ENCODE results near the gene S100Z.

DNA sequence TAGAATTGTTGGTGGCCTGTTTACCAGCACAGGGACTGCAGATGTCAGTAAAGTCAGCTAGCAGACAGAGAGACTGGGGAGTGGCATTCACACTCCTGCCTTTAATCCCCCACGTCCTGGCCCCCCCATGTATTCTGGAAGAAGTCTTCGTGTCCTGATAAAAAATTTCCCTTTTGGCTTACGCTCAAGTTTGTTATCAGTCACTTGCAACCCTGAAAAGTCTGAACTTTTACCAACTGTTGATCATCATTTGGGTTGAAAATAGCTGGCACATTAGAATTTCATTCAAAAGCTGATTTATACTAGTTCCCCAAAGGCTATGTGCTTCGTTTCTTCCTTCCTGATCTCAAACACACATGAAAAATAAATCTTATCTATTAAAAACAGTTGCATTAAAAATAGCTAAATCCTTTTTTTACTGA is 97.3 kb downstream of the S100Z start:
- TF ChIP-seq, protein P1, sequence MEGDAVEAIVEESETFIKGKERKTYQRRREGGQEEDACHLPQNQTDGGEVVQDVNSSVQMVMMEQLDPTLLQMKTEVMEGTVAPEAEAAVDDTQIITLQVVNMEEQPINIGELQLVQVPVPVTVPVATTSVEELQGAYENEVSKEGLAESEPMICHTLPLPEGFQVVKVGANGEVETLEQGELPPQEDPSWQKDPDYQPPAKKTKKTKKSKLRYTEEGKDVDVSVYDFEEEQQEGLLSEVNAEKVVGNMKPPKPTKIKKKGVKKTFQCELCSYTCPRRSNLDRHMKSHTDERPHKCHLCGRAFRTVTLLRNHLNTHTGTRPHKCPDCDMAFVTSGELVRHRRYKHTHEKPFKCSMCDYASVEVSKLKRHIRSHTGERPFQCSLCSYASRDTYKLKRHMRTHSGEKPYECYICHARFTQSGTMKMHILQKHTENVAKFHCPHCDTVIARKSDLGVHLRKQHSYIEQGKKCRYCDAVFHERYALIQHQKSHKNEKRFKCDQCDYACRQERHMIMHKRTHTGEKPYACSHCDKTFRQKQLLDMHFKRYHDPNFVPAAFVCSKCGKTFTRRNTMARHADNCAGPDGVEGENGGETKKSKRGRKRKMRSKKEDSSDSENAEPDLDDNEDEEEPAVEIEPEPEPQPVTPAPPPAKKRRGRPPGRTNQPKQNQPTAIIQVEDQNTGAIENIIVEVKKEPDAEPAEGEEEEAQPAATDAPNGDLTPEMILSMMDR (IDR thresholded peaks at IDR 0.05) = no peak
- no peak for TF ChIP-seq POLR2A (IDR thresholded peaks at IDR 0.05)
